Ovary (tissue), 3 donors: ENCODE measurements around the gene CCNA2.

Experiments
- CTCF ChIP-seq, 3 donors: fragments of 450-650 bp in 2 of 3; fragments of 200-600 bp in 1 of 3; IDR thresholded peaks; one replicate each; pipeline versions ENCODE4 v1.5.1 to v1.8.0; 2016 to 2022; ENCODE audit warnings: antibody characterized with exemption in 3 of 3, mild to moderate bottlenecking in 1 of 3
- EP300 ChIP-seq: sonication (generic); formaldehyde crosslinking; IDR thresholded peaks from one replicate; pipeline ENCODE4 v1.6.1; 2017; ENCODE audit warnings: antibody characterized with exemption
- POLR2A ChIP-seq: fragments of 450-650 bp; IDR thresholded peaks from one replicate; pipeline ENCODE4 v1.6.1; 2017; ENCODE audit warnings: antibody characterized with exemption, mild to moderate bottlenecking, moderate library complexity
- donor health status: DM: no; HTN: no; CAD: no.

- TF ChIP-seq POLR2A (no peak), CTCF (IDR thresholded peaks at IDR 0.05) (no peak), EP300 (no peak)
Measured at GRCh38 chr4:121824950-121825349, 1.3 kb upstream of the CCNA2 start.
